ELF-1 (cell line): Measurements from ENCODE around the gene MCM9.
"Not testable (repeated sequence)": the region's sequence is repeated elsewhere in the genome, so short reads cannot be mapped to it uniquely, and the experiment has no call there.

ENCODE experiments used
- DNase-seq: peaks from one replicate; pipeline ENCODE4 v3.0.0-alpha.2; 2016; ENCODE audit warnings: low read depth, low spot score

The MCM9 gene

DNA sequence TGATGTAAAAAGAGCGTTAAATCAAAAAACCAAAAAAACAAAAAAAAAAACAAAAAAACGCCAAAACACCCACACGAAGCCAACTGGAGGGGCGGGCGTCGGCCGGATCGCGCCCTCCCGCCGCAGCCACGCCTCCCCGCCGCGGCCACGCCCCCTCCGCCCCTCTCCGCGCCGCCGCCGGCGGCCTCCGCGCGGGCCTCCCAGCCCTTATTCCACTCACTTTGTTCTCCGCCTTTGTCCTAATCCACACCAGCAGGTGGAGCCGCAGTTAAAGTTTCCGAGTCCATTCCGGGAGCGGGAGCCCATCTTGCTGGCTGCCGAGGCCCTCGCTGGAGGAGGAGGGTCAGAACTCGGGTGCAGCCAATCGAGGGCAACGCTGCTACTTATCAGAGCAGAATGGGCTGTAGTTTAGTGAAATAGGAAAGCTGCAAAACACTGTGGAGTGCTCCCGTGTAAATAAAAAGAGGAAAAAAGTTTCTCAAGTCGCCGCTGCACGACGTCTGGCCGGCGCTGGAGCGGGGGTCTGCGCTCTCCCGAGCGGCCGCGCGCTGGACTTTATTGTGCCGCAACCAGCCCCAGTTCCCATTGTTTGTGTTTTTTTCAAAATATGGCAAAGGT, 41.0 kb downstream of the MCM9 start, which contains the start of gene ASF1A:
ASF1A (plus strand) TSS at position 346 of the 618 bp plus-strand sequence; CDS start at position 608, 262 bp downstream.
- peak; percentile 97 for DNase-seq

DNA sequence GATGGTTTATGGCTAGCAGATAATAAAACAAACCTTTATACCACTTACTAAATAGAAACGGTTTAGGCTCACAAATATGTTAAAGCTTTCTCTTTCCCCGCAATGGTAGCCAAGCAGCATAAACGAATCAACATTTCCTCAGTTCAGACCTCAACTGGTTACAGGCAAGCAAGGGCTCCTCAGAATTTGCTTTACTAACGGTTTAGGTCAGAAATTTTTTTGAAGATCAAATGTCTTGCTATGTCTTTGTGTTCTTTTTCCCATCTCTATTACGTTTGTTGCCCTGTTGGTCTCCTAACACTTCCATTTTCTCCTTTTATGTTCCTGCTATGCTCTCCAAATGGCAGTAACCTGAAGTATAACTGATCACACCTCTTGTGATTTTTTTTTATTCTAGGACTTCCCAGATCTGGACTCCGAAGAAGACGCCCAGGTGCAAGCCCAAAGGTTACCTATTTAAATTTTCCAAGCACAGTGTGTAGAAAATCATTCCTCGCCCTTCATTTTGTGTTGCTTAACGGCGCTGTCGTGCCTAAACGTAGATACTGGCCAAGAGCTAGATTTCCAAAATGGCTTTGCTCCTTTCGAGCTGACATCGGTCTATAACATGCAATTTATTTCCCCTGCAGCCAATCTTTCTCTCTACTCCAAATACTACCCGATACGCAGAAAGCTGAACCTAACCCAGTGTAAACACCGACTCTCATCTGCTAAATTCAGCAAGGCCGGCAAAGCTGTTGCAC, 41.7 kb downstream of the MCM9 start:
- peak; percentile 74 for DNase-seq

DNA sequence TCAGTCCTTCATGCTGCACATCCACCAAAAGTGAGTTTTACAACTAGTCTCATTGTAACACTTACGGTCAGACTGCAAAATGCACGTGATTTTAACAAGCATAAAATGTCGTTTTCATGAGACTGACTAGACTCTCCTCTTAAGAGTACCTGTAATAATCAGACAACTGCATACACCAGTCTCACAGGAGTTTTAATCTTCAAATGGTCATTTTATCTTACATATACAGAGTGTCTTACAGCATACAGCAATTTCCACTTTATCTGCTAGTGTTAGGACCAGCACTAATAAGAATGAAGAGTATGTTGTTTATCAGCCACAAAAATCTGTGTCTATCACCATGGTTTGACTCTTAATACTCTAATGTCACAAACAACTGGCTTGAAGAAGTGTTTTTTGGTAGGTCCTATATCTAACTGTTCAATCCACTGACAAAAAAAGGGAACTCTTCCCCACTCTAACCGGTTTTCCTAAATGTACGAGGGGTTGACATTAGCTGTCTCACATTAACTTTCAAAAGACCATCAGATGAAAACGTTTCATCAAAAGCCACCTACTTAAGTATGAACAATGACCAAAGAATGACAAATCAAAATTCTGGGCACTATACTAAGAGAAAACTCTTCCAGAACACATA, 42.5 kb downstream of the MCM9 start:
- no peak for DNase-seq

DNA sequence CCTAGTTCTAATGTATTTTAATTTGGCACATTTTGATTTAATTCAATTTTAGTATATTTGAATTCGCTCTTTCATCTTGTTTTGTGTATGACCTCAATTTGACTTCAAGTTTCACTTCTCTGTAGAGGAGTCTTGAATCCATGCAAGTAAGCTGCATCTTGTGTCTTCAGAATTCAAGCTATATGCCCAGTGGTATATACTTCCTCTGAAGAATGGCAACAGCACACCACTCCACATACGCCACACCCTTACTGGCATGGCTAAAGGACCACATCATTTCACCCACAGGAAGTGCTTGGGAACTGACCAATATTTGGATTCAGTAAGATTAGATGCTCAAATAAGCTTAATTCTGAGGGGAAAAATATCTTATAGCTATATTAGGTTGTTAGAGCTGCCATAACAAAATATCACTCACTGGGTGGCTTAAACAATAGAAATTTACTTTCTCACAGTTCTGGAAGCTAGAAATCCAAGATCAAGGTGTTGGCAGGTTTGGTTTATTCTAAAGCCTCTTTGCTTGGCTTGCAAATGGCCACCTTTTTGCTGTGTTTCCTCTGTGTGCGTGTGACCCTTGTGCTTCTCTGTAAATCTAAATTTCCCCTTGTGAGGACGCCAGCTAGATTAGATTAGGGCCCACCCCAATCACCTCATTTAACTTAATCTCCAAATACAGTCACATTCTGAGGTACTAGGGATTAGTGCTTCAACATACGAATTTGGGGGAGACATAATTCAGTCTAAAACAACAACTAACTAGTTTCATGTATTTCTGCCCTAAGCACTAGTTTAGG, 43.8 kb downstream of the MCM9 start:
- no peak for DNase-seq

DNA sequence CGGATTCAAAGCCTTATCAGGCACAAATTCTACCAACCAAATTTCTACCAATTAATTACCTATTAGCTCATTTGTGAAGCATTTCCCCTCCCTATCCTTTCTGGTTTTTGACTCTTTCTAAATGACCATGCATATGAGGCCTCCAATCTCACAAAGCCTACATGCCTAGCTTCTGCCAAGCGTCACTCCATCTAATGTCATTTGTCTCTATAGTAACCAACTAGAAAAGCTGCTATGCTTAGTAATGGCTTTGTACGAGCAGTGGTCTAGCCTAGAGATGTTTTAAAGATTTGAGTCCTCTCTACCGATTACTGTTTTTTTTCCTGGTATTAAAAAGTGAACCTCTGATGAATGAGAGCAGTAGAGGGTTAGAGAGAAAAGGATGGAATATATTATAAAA, 45.8 kb downstream of the MCM9 start:
- DNase-seq = no peak

DNA sequence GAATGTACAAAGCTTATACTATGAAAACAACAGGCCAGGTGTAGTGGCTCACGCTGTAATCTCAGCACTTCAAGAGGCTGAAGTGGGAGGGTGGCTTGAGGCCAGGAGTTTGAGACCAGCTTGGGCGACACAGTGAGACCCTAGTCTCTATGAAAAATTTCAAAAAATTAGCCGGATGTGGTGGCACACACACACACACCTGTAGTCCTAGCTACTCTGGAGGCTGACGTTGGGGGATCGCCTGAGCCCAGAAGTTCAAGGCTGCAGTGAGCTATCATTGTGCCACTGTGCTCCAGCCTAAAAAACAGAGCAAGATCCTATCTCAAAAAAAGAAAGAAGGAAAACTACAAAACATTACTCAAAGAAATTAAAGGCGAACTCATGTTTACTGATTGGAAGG, 48.3 kb downstream of the MCM9 start:
- no peak for DNase-seq

DNA sequence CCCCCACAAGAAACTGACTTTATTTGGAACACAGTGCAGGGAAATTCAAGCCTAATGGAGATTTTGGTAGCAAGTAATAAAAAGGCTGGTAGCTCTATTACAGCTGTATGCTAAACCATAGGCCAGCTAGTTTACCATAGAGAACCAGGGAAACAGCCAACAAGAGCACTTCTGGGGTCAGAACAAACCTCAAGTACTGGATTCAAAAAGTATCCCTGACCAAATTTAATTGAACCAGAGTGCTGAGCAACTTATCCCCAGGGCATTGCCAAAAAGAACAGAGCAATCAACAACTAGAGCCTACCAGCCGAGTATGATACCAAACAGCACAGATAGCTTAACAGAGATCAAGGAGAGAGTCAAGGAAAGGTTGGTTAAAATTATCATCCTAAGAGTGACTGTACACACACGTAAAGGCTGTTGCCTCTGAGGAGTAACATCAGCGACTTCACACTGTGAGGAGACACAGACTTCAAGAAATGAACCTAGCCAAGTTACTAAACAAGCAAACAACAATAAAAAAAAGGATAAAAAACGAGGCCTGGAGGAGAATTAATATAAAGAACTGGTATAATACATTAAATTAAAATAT, 52.5 kb downstream of the MCM9 start:
- DNase-seq = no peak

DNA sequence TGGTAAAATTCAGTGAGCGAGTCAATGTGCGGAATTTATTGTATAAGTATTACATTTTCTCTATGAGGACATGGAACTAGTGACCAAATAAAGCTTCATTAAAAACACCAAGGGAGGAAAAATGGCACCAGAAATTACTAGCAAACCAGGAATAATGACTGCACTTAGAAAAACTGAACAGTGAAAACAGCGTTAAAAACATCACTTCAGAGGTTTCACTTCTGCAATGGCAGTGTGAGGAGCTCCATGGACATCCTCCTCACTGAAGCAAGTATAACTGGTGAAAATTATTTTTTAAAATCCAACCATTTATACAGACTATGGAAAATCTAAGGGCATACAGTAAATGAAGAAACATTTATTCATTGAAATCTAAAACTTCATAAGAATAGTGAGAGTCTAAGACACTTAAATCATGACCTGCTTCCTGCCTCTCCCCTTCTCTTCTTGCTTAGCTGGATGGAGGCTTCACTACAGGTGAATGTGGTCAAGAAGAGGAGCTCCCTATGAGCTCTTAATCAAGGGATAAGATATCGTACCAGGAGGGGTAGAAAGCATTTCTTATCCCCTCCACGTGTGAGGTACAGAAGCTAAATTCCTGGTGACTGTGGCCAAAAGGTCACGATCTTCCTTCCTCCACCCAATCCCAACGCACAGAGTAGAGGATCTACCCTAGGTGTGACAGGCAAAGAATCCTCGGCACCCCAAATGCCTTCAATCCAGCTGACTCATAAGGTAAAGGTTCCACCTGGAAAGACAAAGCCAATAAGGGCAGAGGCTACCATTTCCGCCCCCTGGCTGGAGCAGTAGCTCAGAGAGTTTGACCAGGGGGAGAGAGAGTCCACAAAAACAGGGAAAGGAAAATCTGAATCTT, 53.3 kb downstream of the MCM9 start:
- no peak for DNase-seq

DNA sequence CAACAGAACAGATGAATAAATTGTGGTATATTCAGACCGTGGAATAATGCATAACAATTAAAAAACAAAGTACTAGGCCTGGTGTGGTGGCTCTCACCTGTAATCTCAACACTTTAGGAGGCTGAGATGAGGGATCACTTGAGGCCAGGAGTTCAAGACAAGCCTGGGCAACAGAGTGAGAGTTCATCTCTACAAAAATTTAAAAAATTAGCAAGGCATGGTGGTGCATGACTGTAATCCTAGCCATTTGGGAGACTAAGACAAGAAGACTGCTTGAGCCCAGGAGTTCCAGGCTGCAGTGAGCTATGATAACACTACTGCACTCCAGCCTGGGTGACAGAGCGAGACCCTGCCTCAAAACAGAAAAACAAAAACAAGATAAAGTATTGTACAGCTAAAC, 57.2 kb downstream of the MCM9 start:
- no peak for DNase-seq

DNA sequence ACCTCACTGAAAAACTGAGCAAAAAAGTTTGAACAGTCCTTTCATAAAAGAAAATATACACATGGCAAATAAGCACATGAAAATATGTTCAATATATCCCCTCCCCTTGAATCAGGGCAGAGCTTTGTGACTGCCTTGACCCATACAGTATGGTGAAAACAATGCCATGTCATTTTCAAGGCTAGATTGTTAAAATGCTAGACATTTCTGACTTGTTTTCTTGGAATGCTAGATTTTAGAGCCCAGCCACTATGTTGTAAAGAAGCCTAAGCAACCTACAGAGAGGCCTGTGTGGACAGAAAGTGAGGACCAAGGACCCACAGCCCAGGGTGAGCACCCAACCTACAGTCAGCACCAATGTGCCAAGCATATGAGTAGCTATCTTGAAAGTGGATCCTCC, 58.1 kb downstream of the MCM9 start:
- DNase-seq = no peak

DNA sequence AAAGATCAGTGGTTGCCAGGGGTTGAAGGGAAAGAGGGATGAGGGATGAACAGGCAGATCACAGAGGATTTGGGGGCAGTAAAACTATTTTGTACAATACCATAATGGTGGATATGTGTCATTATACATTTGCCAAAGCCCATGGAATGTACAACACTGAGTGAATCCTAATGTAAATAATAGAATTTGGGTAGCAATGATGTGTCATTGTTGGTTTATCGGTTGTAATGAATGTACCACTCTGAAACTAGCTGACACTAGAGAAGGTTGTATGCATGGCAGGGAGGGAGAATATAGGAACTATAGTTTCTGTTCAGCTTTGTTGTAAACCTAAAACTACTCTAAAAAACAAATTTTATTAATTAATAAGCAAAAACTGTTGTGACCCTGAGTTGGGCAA, 58.8 kb downstream of the MCM9 start:
- DNase-seq = no peak

DNA sequence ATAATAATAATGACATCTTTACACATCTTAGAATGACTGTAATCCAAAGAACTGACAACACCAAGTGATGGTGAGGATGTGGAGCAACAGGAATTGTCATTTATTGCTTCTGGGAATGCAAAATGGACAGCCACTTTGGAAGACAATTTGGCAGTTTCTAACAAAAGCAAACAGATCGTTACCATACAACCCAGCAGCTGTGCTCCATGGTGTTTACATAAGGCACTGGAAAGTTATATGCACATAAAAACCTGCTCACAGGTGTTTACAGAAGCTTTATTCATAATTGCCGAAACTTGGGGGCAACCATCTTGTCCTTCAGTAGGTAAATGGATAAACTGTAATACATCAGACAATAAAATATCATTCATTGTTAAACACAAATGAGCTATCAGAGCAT, 59.3 kb downstream of the MCM9 start:
- DNase-seq = no peak

DNA sequence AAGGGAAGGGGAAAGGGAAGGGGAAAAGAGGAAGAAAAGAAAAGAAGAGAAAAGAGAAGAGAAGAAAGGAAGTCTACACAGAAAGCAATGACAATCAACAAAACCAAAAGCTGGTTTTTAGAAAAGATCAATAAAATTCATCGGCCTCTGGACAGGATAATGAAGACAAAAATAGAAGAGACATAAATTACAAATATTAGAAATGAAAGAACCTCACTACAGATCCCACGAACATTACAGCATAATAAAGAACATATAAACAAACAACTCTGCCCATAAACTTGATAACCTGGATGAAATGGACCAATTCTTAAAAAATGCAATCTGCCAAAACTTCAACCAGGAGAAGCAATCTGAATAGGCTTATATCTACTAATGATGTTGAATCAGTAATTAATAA, 61.7 kb downstream of the MCM9 start:
- DNase-seq = no peak

DNA sequence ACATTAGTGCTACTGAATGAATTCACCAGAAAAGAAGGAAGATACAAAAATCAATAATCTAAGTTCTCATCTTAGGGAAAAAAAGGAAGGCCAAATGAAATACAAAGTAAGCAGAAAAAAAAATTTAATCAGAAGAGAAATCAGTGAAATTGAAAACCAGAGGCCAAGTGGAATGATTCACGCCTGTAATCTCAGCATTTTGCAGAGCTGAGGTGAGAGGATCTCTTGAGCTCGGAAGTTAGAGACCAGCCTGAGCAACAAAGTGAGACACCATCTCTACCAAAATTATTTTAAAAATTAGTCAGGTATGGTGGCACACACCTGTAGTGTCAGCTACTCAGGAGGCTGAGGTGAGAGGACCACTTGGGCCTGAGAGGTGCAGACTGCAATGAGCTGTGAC, 62.2 kb downstream of the MCM9 start:
- no peak for DNase-seq

DNA sequence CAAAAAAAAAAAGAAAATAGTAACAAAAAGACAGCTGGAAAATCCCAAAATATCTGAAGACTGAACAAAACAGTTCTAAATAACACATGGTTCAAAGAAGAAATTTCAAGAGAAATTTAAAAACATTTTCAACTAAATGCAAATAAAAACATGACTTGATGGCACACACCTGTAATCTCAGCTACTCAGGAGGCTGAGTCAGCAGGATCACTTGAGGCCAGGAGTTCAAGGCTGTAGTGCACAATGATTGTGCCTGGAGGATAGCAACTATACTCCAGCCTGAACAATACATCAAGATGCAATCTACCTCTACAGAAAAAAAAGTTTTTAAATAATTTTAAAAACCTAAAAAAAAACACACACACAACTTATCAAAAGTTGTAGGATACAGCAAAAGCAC, 62.6 kb downstream of the MCM9 start:
- no peak for DNase-seq

DNA sequence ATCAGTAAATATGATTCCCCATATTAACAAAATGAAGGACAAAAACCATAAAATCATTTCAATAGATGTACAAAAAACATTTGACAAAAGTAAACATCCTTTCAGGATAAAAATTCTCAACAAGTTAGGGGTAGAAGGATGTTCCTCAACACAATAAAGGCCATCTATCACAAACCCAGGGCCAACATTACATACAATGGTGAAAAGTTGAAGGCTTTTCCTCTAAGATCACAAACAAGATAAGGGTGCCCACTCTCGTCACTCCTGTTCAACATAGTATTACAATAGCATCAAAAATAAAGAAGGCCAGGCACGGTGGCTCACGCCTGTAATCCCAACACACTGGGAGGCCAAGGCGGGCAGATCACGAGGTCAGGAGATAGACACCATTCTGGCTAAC, 63.6 kb downstream of the MCM9 start:
- DNase-seq = no peak

DNA sequence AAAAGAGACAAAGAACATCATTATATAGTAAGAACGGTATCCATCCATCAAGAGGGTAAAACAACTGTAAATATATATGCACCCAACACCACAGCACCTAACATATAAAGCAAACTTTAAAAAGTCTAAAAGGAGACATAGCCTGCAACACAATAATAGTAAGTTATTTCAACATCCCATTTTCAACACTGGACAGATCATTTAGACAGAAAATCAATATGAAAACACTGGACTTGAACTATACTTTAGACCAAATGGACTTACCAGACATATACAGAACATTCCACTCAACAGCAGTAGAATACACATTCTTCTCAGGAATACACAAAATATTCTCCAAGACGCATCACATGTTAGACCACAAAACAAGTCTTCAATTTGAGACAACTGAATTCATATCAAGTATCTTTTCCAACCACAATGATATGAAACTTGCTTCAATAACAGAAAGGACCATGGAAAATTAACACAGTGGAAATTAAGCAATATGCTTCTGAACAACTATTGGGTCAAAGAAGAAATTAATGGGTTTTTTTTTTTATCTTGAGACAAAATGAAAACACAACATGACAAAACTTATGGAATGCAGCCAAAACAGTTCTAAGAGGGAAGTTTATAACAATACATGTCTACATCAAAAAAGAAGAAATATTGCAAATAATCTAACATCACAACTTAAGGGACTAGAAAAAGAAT, 64.9 kb downstream of the MCM9 start:
- no peak for DNase-seq

DNA sequence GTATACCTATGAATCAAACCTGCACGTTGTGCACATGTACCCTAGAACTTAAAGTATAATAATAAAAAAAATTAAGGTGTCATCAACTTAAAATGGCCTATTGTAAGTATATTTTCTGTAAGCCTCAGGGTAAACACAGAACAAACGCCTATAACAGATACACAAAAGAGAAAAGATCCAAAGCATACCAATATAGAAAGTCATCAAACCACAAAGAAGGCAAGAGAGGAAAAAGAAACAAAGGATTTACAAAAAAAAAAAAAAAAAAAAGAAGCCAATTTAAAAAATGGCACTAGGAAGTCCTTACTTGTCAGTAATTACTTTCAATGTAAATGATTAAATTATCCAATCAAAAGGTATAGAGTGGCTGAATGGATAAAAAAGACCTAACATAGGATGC, 65.6 kb downstream of the MCM9 start:
- DNase-seq = no peak

DNA sequence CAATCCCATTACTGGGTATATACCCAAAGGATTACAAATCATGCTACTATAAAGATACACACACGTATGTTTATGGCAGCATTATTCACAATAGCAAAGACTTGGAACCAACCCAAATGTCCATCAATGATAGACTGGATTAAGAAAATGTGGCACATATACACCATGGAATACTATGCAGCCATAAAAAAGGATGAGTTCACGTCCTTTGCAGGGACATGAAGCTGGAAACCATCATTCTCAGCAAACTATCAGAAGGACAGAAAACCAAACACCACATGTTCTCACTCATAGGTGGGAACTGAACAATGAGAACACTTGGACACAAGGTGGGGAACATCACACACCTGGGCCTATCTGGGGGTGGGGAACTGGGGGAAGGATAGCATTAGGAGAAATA, 66.1 kb downstream of the MCM9 start:
- not testable (repeated sequence) for DNase-seq

DNA sequence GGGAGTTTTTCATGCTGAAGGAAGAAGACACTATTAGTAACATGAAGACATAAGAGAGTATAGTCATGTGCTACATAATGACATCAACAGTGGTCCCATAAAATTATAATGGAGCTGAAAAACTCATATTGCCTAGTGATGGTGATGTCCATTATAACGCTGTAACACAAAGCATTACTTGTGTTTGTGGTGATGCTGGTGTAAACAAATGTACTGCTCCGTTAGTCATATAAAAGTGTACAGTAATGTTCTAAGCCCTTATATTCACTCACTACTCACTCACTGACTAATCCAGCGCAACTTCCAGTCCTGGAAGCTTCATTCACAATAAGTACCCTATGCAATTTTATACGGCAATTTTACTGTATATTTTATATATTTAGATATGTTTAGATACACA, 67.8 kb downstream of the MCM9 start:
- DNase-seq = no peak

DNA sequence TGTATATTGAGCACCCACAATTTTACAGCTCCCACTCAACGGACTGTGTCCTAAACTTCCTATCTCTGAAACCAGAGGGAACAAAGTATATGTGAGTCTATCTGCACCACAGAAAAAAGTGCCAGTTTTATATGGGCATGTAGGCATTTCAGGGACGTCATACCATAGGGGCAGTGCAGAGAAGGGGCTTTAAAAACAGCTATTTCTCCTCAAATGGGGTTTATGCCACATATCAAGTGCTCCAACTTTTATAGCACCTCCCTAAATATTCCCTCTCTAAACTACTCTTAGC, 69.9 kb downstream of the MCM9 start:
- no peak for DNase-seq
